Fibroblast of lung (primary cell): ENCODE data around the gene SECTM1. TPM values are rescaled to one million over a fixed set of nuclear protein-coding genes. Genes with fewer than 3 reads are reported as not detected.

Source experiments
- DNase-seq, 2 donors: peaks; one replicate each; pipeline versions ENCODE4 v3.0.0 to v3.0.0-alpha.2; 2010; ENCODE audit warnings: low read depth in 2 of 2
- H2AFZ ChIP-seq: 2 replicates; pipeline ENCODE4 v1.5.1; 2012; ENCODE audit warnings: low read length, control low read depth, inconsistent platforms
- H3K27ac ChIP-seq: 2 replicates; pipeline ENCODE4 v1.5.1; 2011; ENCODE audit warnings: low read length, control low read depth; ENCODE audit not compliant: insufficient read depth
- H3K27me3 ChIP-seq: 2 replicates; pipeline ENCODE4 v1.5.1; 2011; ENCODE audit warnings: mild to moderate bottlenecking, low read length; ENCODE audit not compliant: control insufficient read depth, insufficient read depth
- H3K36me3 ChIP-seq: 2 replicates; pipeline ENCODE4 v1.5.1; 2011; ENCODE audit warnings: low read length; ENCODE audit not compliant: control insufficient read depth, insufficient read depth
- H3K4me1 ChIP-seq: 2 replicates; pipeline ENCODE4 v1.5.1; 2011; ENCODE audit warnings: low read length; ENCODE audit not compliant: control insufficient read depth, insufficient read depth; ENCODE audit errors: extremely low read depth
- H3K4me2 ChIP-seq: 2 replicates; pipeline ENCODE4 v1.5.1; 2011; ENCODE audit warnings: low read length, control low read depth; ENCODE audit not compliant: insufficient read depth; ENCODE audit errors: extremely low read depth
- H3K4me3 ChIP-seq, 4 experiments: fragments of 200-600 bp in 1 of 4; sonication (generic) in 1 of 4; replicated peaks in 1 of 4; 2 replicates each; pipeline ENCODE4 v1.5.1; 2011 to 2016; ENCODE audit warnings: low read length in 4 of 4, low read depth in 3 of 4, mild to moderate bottlenecking in 3 of 4, control low read depth in 2 of 4, inconsistent platforms in 1 of 4, mixed read lengths in 1 of 4; ENCODE audit not compliant: insufficient read depth in 1 of 4; ENCODE audit errors: control extremely low read depth in 1 of 4
- H3K79me2 ChIP-seq: 2 replicates; pipeline ENCODE4 v1.5.1; 2012; ENCODE audit warnings: mild to moderate bottlenecking, low read length, inconsistent platforms; ENCODE audit not compliant: control insufficient read depth, insufficient read depth
- H3K9ac ChIP-seq: 2 replicates; pipeline ENCODE4 v1.5.1; 2011; ENCODE audit warnings: mild to moderate bottlenecking, low read length, control low read depth; ENCODE audit not compliant: insufficient read depth
- H3K9me3 ChIP-seq: 2 replicates; pipeline ENCODE4 v1.5.1; 2012; ENCODE audit warnings: low read depth, low read length; ENCODE audit not compliant: control insufficient read depth, insufficient read depth
- H4K20me1 ChIP-seq: 2 replicates; pipeline ENCODE4 v1.5.1; 2011; ENCODE audit warnings: low read length; ENCODE audit not compliant: control insufficient read depth, insufficient read depth; ENCODE audit errors: extremely low read depth
- CTCF ChIP-seq, 2 donors: IDR thresholded peaks in 1 of 2; conservative IDR thresholded peaks in 1 of 2; 1 replicate in 1 of 2; 2 replicates in 1 of 2; pipeline ENCODE4 v1.5.1; 2011 to 2012; ENCODE audit warnings: low read length in 2 of 2, control low read depth in 1 of 2, inconsistent platforms in 1 of 2, low read depth in 1 of 2, mild to moderate bottlenecking in 1 of 2
- EZH2 ChIP-seq: IDR thresholded peaks from 2 replicates; pipeline ENCODE4 v1.5.1; 2012; ENCODE audit warnings: low read length, control low read depth, mild to moderate bottlenecking; ENCODE audit errors: missing control alignments
- polyA plus RNA-seq, 2 donors: library from polyadenylated mRNA; depleted of rRNA in 1 of 2; stranded (reverse) in 1 of 2; unstranded in 1 of 2; fragments of >200 nt; gene quantifications; 2 replicates each; pipeline ENCODE4 v1.2.1, GENCODE V29; 2011 to 2012; ENCODE audit warnings: missing spikeins in 1 of 2
- total RNA-seq: library from RNA; depleted of rRNA; stranded (reverse); fragments of >200 nt; gene quantifications from 2 replicates; pipeline ENCODE4 v1.2.1, GENCODE V29; 2014

Gene SECTM1
- total and polyA plus RNA-seq, 2 donors (not counting 1 experiment from before 2014, with no cell fraction given): 17.3 to 17.5 TPM

- TF ChIP-seq EZH2 (no peak), CTCF (conservative IDR thresholded peaks at IDR 0.05 in 1 of 2, IDR thresholded peaks at IDR 0.05 in 1 of 2; ENCODE audit: low read depth in 1 of 2, low read length in 2 of 2) (no peak)
- Histone ChIP-seq H3K36me3 (no peaks in the 10 kb centered on the region), H3K4me2 (no peak overlapping the region), H3K79me2 (no peaks in the 10 kb centered on the region), H3K9me3 (no peaks in the 10 kb centered on the region), H3K27me3 (no peaks in the 10 kb centered on the region), H3K4me1 (peaks cover 11% of the 10 kb centered on the region), H2AFZ (no peak overlapping the region), H3K27ac (no peak overlapping the region), H3K4me3 (no peak overlapping the region), H3K9ac (no peak overlapping the region), H4K20me1 (no peaks in the 10 kb centered on the region)
- DNase-seq: no peak
Observed at GRCh38 chr17:82281076-82281475, 52.5 kb downstream of the SECTM1 start.

GRCh38 chr17:82280537-82280936 is 53.0 kb downstream of the SECTM1 start:
- Histone ChIP-seq H3K27ac (no peak overlapping the region), H3K27me3 (no peaks in the 10 kb centered on the region), H3K9ac (no peak overlapping the region), H3K36me3 (no peaks in the 10 kb centered on the region), H4K20me1 (no peaks in the 10 kb centered on the region), H3K79me2 (no peaks in the 10 kb centered on the region), H3K4me1 (peaks cover 11% of the 10 kb centered on the region), H3K4me3 (no peak overlapping the region), H3K4me2 (no peak overlapping the region), H3K9me3 (no peaks in the 10 kb centered on the region), H2AFZ (no peak overlapping the region)
- DNase-seq: no peak
- TF ChIP-seq CTCF (conservative IDR thresholded peaks at IDR 0.05 in 1 of 2, IDR thresholded peaks at IDR 0.05 in 1 of 2; ENCODE audit: low read depth in 1 of 2, low read length in 2 of 2) (no peak), EZH2 (no peak)

- no peak overlapping the region for H3K9ac ChIP-seq
- peaks cover 11% of the 10 kb centered on the region for H3K4me1 ChIP-seq
- H4K20me1 ChIP-seq: no peaks in the 10 kb centered on the region
- no peak overlapping the region for H2AFZ ChIP-seq
- H3K27me3 ChIP-seq: no peaks in the 10 kb centered on the region
- no peak overlapping the region for H3K4me3 ChIP-seq
- no peak for TF ChIP-seq CTCF (conservative IDR thresholded peaks at IDR 0.05 in 1 of 2, IDR thresholded peaks at IDR 0.05 in 1 of 2; ENCODE audit: low read depth in 1 of 2, low read length in 2 of 2)
- no peak for TF ChIP-seq EZH2
- H3K79me2 ChIP-seq: no peaks in the 10 kb centered on the region
- no peak overlapping the region for H3K4me2 ChIP-seq
- H3K27ac ChIP-seq: no peak overlapping the region
- no peaks in the 10 kb centered on the region for H3K9me3 ChIP-seq
- no peaks in the 10 kb centered on the region for H3K36me3 ChIP-seq
- DNase-seq: no peak
Observed at GRCh38 chr17:82278786-82279391, 54.7 kb downstream of the SECTM1 start.
